Measurements from ENCODE around the gene NAGPA.

NAGPA gene

DNA sequence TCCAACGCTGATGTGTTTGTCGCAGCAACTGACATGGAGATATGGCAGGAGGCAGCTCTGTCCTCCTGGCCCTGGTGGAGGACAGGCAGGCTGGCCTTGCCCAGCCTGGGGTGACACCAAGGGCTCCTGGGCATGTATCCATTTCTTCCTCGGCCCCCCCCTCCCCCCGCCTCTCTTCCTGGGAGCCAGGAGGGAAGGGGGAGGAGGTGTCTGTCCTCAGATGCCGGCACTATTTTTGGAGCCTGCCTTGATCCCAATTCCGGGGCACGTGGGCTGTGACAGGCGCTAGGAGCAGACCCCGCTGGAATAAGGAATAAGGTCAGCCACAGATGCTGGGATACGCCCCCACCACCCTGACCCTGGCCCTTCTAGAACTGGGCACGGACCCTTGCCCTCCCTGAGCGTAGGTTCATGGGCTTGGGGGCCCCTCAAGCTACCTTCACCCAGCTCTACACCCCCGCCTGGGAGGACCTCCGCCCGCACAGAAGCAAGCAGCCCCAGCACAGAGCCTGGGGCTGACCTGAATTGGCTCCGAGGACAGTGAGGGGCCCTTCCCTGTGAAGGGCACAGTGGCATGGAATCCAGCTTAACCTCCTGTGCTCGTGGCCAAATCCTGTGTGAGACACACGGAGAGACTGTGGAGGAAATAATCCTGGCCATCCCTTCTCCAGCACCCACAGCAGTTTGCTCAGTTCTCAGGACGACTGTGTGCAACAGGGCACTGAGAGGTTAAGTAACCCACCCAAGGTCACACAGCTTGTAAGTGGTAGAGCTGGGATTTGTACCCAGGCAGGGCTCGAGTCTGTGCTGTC lies 51.5 kb downstream of the NAGPA start:
- TF ChIP-seq, protein P1, sequence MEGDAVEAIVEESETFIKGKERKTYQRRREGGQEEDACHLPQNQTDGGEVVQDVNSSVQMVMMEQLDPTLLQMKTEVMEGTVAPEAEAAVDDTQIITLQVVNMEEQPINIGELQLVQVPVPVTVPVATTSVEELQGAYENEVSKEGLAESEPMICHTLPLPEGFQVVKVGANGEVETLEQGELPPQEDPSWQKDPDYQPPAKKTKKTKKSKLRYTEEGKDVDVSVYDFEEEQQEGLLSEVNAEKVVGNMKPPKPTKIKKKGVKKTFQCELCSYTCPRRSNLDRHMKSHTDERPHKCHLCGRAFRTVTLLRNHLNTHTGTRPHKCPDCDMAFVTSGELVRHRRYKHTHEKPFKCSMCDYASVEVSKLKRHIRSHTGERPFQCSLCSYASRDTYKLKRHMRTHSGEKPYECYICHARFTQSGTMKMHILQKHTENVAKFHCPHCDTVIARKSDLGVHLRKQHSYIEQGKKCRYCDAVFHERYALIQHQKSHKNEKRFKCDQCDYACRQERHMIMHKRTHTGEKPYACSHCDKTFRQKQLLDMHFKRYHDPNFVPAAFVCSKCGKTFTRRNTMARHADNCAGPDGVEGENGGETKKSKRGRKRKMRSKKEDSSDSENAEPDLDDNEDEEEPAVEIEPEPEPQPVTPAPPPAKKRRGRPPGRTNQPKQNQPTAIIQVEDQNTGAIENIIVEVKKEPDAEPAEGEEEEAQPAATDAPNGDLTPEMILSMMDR (IDR thresholded peaks at IDR 0.05): no peak
- H3K4me3 ChIP-seq (ENCODE audit: low read depth in 1 of 2, low read length in 1 of 2): no peak overlapping the region
- H3K27ac ChIP-seq: no peak overlapping the region
- peaks cover 70% of the 10 kb centered on the region for H3K27me3 ChIP-seq
- no peaks in the 10 kb centered on the region for H3K36me3 ChIP-seq
- no peaks in the 10 kb centered on the region for H3K4me1 ChIP-seq (ENCODE audit: control insufficient read depth in 1 of 2, insufficient read depth in 1 of 2, low read depth in 1 of 2, low read length in 1 of 2)
- H3K9me3 ChIP-seq: no peaks in the 10 kb centered on the region

DNA sequence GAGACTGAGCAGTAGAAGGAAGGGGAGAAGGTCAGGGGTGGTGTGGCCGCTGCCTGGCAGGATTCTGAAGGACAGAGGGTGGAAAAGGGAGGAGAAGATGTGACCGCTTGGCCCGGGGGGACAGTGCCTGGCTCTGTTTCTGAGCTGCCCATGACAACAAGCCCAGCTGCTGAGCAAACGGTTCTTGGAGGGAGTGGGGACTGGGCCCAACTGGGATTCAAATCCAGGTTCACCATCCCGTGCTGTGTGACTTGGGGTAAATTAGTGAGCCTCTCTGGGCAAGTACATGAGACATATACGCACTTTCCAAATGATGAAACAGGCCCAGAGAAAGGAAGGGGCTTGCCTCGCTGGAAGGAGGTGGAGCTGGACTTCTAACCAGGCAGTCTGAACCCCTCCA lies 52.3 kb downstream of the NAGPA start:
- TF ChIP-seq, protein P1 (IDR thresholded peaks at IDR 0.05): no peak
- peaks cover 62% of the 10 kb centered on the region for H3K27me3 ChIP-seq
- no peak overlapping the region for H3K27ac ChIP-seq
- no peaks in the 10 kb centered on the region for H3K9me3 ChIP-seq
- no peak overlapping the region for H3K4me3 ChIP-seq (ENCODE audit: low read depth in 1 of 2, low read length in 1 of 2)
- H3K36me3 ChIP-seq: no peaks in the 10 kb centered on the region
- H3K4me1 ChIP-seq (ENCODE audit: control insufficient read depth in 1 of 2, insufficient read depth in 1 of 2, low read depth in 1 of 2, low read length in 1 of 2): no peaks in the 10 kb centered on the region

DNA sequence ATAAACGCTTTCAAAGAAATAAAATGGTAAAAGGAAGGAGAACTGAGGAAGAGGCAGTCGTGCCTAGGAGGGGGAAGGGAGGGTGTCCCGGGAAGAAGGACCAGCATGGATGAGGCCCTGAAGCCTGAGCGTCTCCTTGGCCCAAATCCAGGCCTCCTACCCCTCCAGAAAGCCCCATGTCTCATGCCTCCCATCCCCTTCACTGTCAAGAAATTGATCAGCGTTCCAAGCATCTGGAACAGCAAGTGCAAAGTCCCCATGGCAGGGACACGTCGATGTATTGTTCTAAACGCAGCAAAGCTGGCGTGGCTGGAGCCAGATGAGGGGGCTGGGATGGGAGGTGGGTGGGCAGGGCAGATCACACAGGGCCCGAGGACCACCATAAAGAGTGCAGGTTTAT lies 53.0 kb downstream of the NAGPA start:
- H3K4me1 ChIP-seq (ENCODE audit: control insufficient read depth in 1 of 2, insufficient read depth in 1 of 2, low read depth in 1 of 2, low read length in 1 of 2): no peaks in the 10 kb centered on the region
- TF ChIP-seq, protein P1 (IDR thresholded peaks at IDR 0.05): no peak
- H3K36me3 ChIP-seq: no peaks in the 10 kb centered on the region
- H3K27me3 ChIP-seq: peaks cover 54% of the 10 kb centered on the region
- no peak overlapping the region for H3K4me3 ChIP-seq (ENCODE audit: low read depth in 1 of 2, low read length in 1 of 2)
- H3K9me3 ChIP-seq: no peaks in the 10 kb centered on the region
- no peak overlapping the region for H3K27ac ChIP-seq

DNA sequence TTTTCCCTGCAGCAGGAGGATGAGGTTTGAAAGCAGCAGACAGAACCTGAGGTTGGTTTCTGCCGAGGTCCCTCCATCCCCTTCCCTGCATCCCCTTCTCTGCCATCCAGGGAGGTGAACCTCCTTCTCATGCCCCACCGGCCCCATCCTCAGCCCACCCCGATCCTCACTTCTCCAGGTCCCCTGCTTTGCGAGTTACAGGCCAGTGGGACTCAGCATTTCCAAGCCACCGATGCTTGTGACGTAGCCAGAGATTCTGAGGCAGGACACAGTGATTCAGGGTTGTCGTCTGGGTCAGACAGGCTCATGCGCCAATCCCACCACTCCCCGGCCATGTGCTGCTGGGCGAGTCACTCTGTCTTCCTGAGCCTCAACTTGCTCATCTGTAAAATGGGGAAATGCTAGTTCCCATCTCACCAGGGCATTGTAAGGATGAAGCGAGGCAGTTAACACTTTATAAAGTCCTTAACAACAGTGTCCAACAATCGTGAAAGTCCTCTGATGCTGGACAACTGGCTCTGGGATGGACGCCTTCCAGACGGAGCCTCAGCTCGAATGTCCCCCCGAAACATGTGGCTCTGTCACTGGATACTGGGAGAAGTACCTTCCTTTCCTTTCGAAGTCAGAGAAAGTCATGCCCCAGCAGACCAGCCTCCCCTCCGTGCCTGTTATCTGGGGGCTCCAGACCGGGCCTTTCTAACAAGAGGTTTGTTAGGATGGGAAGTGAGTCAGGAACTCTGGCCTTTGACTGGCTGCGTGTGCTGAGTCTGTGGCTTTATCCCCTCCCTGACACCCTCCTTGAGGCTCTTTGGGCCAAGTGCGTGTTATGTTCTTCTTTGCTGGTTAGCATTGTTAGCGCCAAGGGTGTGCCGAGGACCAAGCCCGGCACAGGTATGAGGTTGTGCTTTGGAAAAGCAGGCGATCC lies 53.7 kb downstream of the NAGPA start:
- H3K27ac ChIP-seq: no peak overlapping the region
- H3K36me3 ChIP-seq: no peaks in the 10 kb centered on the region
- no peaks in the 10 kb centered on the region for H3K9me3 ChIP-seq
- no peak overlapping the region for H3K4me3 ChIP-seq (ENCODE audit: low read depth in 1 of 2, low read length in 1 of 2)
- TF ChIP-seq, protein P1 (IDR thresholded peaks at IDR 0.05): no peak
- H3K27me3 ChIP-seq: peaks cover 47% of the 10 kb centered on the region
- H3K4me1 ChIP-seq (ENCODE audit: control insufficient read depth in 1 of 2, insufficient read depth in 1 of 2, low read depth in 1 of 2, low read length in 1 of 2): no peaks in the 10 kb centered on the region

DNA sequence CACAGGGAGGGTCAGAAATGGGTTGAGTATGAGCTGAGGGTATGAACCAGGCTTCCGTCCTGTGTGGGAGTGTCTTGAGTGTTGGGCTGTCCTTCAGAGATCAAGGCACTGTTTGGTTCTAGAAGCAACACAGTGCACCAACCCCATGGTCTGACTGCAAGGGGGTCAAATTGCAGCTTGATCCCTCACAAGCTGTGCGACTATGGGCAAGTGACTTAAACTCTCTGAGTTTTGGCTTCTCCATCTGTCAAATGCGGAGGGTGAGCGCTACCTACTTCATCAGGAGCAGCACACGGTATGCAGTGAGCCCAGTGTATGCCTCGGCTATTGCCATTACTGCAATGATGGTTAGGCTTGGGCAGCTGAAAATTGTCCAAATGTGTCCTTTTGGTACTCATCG lies 54.6 kb downstream of the NAGPA start:
- H3K4me1 ChIP-seq (ENCODE audit: control insufficient read depth in 1 of 2, insufficient read depth in 1 of 2, low read depth in 1 of 2, low read length in 1 of 2): no peaks in the 10 kb centered on the region
- no peaks in the 10 kb centered on the region for H3K36me3 ChIP-seq
- TF ChIP-seq, protein P1 (IDR thresholded peaks at IDR 0.05): no peak
- no peak overlapping the region for H3K27ac ChIP-seq
- H3K27me3 ChIP-seq: peaks cover 39% of the 10 kb centered on the region
- no peak overlapping the region for H3K4me3 ChIP-seq (ENCODE audit: low read depth in 1 of 2, low read length in 1 of 2)
- H3K9me3 ChIP-seq: no peaks in the 10 kb centered on the region
